BE2C (cell line): Measurements from ENCODE around the gene ENTPD8.

Experiments used
- DNase-seq: peaks from one replicate; pipeline ENCODE4 v3.0.0-alpha.2; 2020
- H3K27me3 ChIP-seq: fragments of 250-450 bp; sonication (Bioruptor Pico); 2 replicates; pipeline ENCODE4 v1.5.1; 2020; ENCODE audit warnings: mild to moderate bottlenecking
- H3K36me3 ChIP-seq: fragments of 250-450 bp; sonication (Bioruptor Pico); 2 replicates; pipeline ENCODE4 v1.5.1; 2020; ENCODE audit warnings: mild to moderate bottlenecking
- H3K4me1 ChIP-seq: fragments of 250-450 bp; sonication (Bioruptor Pico); 2 replicates; pipeline ENCODE4 v1.5.1; 2020
- H3K4me3 ChIP-seq: 2 replicates; pipeline ENCODE4 v1.5.1; 2011; ENCODE audit warnings: low read depth, low read length
- H3K9me3 ChIP-seq: fragments of 250-450 bp; sonication (Bioruptor Pico); 2 replicates; pipeline ENCODE4 v1.5.1; 2020
- CTCF ChIP-seq: IDR thresholded peaks from 2 replicates; pipeline ENCODE4 v1.5.1; 2012; ENCODE audit warnings: mild to moderate bottlenecking, low read depth, low read length

The ENTPD8 gene

GRCh38 chr9:137397675-137398423 lies 43.3 kb downstream of the ENTPD8 start:
- DNase-seq, result no peak
- TF ChIP-seq CTCF, result no peak
- peaks cover 4% of the 10 kb centered on the region for H3K4me1 ChIP-seq
- no peaks in the 10 kb centered on the region for H3K36me3 ChIP-seq
- no peak overlapping the region for H3K4me3 ChIP-seq
- H3K27me3 ChIP-seq, result no peaks in the 10 kb centered on the region
- H3K9me3 ChIP-seq, result peaks cover 3% of the 10 kb centered on the region; the same call in 1 of the 2 replicates

- TF ChIP-seq CTCF, result no peak
- no peak overlapping the region for H3K4me3 ChIP-seq
- H3K4me1 ChIP-seq, result no peaks in the 10 kb centered on the region
- H3K9me3 ChIP-seq, result peaks cover 3% of the 10 kb centered on the region; the same call in 1 of the 2 replicates
- H3K27me3 ChIP-seq, result no peaks in the 10 kb centered on the region
- no peak for DNase-seq
- no peaks in the 10 kb centered on the region for H3K36me3 ChIP-seq
These were observed 44.4 kb downstream of the ENTPD8 start for GRCh38 chr9:137396634-137397367.

GRCh38 chr9:137396227-137396626 lies 44.9 kb downstream of the ENTPD8 start:
- H3K36me3 ChIP-seq, result no peaks in the 10 kb centered on the region
- no peak for DNase-seq
- H3K4me1 ChIP-seq, result no peaks in the 10 kb centered on the region
- H3K27me3 ChIP-seq, result no peaks in the 10 kb centered on the region
- TF ChIP-seq CTCF, result no peak
- no peaks in the 10 kb centered on the region for H3K9me3 ChIP-seq
- no peak overlapping the region for H3K4me3 ChIP-seq

GRCh38 chr9:137395666-137396010 lies 45.5 kb downstream of the ENTPD8 start:
- no peak for DNase-seq
- no peak for TF ChIP-seq CTCF
- Histone ChIP-seq H3K9me3 (no peaks in the 10 kb centered on the region), H3K27me3 (no peaks in the 10 kb centered on the region), H3K4me3 (no peak overlapping the region), H3K36me3 (no peaks in the 10 kb centered on the region), H3K4me1 (no peaks in the 10 kb centered on the region)

GRCh38 chr9:137394866-137395665 lies 46.1 kb downstream of the ENTPD8 start:
- H3K4me1 ChIP-seq, result no peaks in the 10 kb centered on the region

More at GRCh38 chr9:137394866-137395665, 46.1 kb downstream of the ENTPD8 start:
- DNase-seq, result no peak
- Histone ChIP-seq H3K9me3 (no peaks in the 10 kb centered on the region), H3K27me3 (no peaks in the 10 kb centered on the region), H3K36me3 (no peaks in the 10 kb centered on the region), H3K4me3 (no peak overlapping the region)
- no peak for TF ChIP-seq CTCF
